Measurements from ENCODE around the gene SLC19A1. TPM values are rescaled to one million over a fixed set of nuclear protein-coding genes. Genes with fewer than 3 reads are reported as not detected.

SLC19A1 gene
- total and polyA plus RNA-seq, 2 donors (not counting 1 experiment from before 2014, with no cell fraction given), result 1.7 to 2.1 TPM

DNA sequence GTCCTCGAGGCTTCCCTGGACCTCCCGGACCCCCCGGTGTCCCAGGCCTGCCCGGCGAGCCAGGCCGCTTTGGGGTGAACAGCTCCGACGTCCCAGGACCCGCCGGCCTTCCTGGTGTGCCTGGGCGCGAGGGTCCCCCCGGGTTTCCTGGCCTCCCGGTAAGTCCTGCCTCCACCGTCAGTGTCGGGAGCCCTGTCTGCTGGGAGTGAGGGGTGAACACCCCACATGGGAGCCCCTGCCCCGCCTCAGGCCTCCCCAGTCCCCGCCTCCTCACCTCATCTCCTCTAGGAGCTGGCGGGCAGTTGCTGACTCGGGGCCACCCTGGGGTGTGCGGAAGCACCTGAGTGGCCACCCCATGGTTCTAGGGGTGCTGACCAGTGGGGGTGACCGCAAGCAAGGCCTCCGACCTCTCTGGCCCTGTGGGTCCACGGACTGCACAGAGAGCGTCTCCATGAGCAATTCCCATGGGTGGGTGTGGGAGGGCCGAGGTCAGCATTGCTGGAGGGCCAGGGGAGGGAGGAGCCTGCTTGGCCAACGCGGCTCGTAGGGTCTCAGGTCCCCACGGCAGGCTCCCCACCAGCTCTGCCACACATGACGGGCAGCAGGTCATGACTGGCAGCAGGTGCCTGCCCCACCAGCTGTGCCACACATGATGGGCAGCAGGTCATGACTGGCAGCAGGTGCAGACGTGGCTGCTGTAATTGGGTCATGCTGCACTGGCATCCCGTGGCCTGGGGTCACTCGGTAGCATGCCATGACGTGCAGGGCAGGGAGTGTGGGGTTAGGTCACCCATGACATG, 61.3 kb downstream of the SLC19A1 start:
- TF ChIP-seq EZH2 (IDR thresholded peaks at IDR 0.05; ENCODE audit: low read length, missing control alignments), result no peak
- TF ChIP-seq, protein P1, sequence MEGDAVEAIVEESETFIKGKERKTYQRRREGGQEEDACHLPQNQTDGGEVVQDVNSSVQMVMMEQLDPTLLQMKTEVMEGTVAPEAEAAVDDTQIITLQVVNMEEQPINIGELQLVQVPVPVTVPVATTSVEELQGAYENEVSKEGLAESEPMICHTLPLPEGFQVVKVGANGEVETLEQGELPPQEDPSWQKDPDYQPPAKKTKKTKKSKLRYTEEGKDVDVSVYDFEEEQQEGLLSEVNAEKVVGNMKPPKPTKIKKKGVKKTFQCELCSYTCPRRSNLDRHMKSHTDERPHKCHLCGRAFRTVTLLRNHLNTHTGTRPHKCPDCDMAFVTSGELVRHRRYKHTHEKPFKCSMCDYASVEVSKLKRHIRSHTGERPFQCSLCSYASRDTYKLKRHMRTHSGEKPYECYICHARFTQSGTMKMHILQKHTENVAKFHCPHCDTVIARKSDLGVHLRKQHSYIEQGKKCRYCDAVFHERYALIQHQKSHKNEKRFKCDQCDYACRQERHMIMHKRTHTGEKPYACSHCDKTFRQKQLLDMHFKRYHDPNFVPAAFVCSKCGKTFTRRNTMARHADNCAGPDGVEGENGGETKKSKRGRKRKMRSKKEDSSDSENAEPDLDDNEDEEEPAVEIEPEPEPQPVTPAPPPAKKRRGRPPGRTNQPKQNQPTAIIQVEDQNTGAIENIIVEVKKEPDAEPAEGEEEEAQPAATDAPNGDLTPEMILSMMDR (conservative IDR thresholded peaks at IDR 0.05 in 1 of 2, IDR thresholded peaks at IDR 0.05 in 1 of 2; ENCODE audit: low read depth in 1 of 2, low read length in 2 of 2), result no peak

DNA sequence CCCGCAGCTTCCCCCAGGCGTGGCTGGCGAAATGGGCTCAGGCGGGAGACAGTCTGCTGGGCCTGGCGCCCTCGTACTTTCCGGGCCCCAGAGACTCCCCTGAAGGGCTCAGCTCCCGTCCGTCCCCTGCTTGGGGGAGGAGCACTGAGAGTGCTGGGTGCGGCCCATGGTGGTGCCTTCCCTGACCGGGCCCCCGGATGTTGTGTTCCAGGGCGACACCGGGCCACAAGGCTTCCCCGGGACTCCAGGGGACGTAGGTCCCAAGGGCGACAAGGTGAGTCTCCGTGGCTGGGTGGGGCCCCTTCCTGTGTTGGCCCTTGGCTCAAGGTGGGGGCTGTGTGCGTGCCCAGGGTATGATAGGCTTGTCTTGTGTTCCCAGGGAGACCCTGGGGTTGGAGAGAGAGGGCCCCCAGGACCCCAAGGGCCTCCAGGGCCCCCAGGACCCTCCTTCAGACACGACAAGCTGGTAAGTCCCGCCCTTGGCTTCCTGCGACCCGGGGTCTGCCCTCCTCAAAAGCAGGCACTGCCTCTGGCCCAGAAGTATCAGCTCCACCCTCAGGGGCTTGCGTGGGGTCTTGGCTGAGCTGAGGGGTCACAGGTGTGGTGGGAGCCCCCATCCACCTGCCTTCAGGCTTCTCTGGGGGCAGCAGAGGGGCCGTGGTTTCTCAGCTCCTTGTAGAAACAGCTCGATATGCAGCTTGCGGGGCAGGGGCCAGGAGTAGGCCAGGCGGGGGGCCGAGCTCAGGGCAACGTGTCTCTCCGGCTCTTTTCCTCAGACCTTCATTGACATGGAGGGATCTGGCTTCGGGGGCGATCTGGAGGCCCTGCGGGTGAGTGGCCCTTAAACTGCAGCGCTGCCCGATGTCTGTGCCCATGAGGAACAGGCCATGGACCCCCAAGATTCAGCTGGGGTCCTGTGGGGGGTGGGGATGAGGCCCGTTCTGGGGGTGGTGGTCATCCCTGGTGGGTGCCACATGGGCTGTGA, 62.3 kb downstream of the SLC19A1 start:
- no peak overlapping the region for H3K4me2 ChIP-seq (ENCODE audit: extremely low read depth, insufficient read depth, low read length)
- no peak overlapping the region for H2AFZ ChIP-seq (ENCODE audit: low read length)
- H3K27ac ChIP-seq (ENCODE audit: insufficient read depth, low read length), result no peak overlapping the region
- H3K36me3 ChIP-seq (ENCODE audit: control insufficient read depth, insufficient read depth, low read length), result peaks cover 21% of the 10 kb centered on the region
- TF ChIP-seq EZH2 (IDR thresholded peaks at IDR 0.05; ENCODE audit: low read length, missing control alignments), result no peak
- TF ChIP-seq, protein P1 (conservative IDR thresholded peaks at IDR 0.05 in 1 of 2, IDR thresholded peaks at IDR 0.05 in 1 of 2; ENCODE audit: low read depth in 1 of 2, low read length in 2 of 2), result no peak
- H4K20me1 ChIP-seq (ENCODE audit: control insufficient read depth, extremely low read depth, insufficient read depth, low read length), result no peaks in the 10 kb centered on the region
- H3K4me1 ChIP-seq (ENCODE audit: control insufficient read depth, extremely low read depth, insufficient read depth, low read length), result no peaks in the 10 kb centered on the region
- no peak overlapping the region for H3K9ac ChIP-seq (ENCODE audit: insufficient read depth, low read length)
- no peaks in the 10 kb centered on the region for H3K79me2 ChIP-seq (ENCODE audit: control insufficient read depth, insufficient read depth, low read length)
- no peak for DNase-seq (ENCODE audit: low read depth in 2 of 2)
- no peaks in the 10 kb centered on the region for H3K9me3 ChIP-seq (ENCODE audit: control insufficient read depth, insufficient read depth, low read depth, low read length)
- H3K27me3 ChIP-seq (ENCODE audit: control insufficient read depth, insufficient read depth, low read length), result no peaks in the 10 kb centered on the region
- no peak overlapping the region for H3K4me3 ChIP-seq (replicated peaks in 1 of 4; ENCODE audit: control extremely low read depth in 1 of 4, insufficient read depth in 1 of 4, low read depth in 3 of 4, low read length in 4 of 4)

More for the DNA sequence above, 61.3 kb downstream of the SLC19A1 start:
- no peak for DNase-seq (ENCODE audit: low read depth in 2 of 2)
- no peaks in the 10 kb centered on the region for H3K9me3 ChIP-seq (ENCODE audit: control insufficient read depth, insufficient read depth, low read depth, low read length)
- no peak overlapping the region for H3K4me2 ChIP-seq (ENCODE audit: extremely low read depth, insufficient read depth, low read length)
- no peak overlapping the region for H3K27ac ChIP-seq (ENCODE audit: insufficient read depth, low read length)
- peaks cover 19% of the 10 kb centered on the region for H3K36me3 ChIP-seq (ENCODE audit: control insufficient read depth, insufficient read depth, low read length)
- H3K27me3 ChIP-seq (ENCODE audit: control insufficient read depth, insufficient read depth, low read length), result no peaks in the 10 kb centered on the region
- H2AFZ ChIP-seq (ENCODE audit: low read length), result no peak overlapping the region
- no peaks in the 10 kb centered on the region for H3K4me1 ChIP-seq (ENCODE audit: control insufficient read depth, extremely low read depth, insufficient read depth, low read length)
- no peak overlapping the region for H3K9ac ChIP-seq (ENCODE audit: insufficient read depth, low read length)
- H3K4me3 ChIP-seq (replicated peaks in 1 of 4; ENCODE audit: control extremely low read depth in 1 of 4, insufficient read depth in 1 of 4, low read depth in 3 of 4, low read length in 4 of 4), result no peak overlapping the region
- H4K20me1 ChIP-seq (ENCODE audit: control insufficient read depth, extremely low read depth, insufficient read depth, low read length), result no peaks in the 10 kb centered on the region
- H3K79me2 ChIP-seq (ENCODE audit: control insufficient read depth, insufficient read depth, low read length), result no peaks in the 10 kb centered on the region
